Raji (cell line): ENCODE measurements around the gene TRMT13.

ENCODE experiments used
- POLR2A ChIP-seq: IDR thresholded peaks from 2 replicates; pipeline ENCODE4 v1.6.1; 2011; ENCODE audit warnings: low read depth, low read length, control low read depth; ENCODE audit not compliant: insufficient read depth

The TRMT13 gene

GRCh38 chr1:100142343-100142742 is 9.4 kb downstream of the TRMT13 start:
- TF ChIP-seq POLR2A: no peak

GRCh38 chr1:100145116-100145515 is 12.2 kb downstream of the TRMT13 start:
- TF ChIP-seq POLR2A: no peak

- TF ChIP-seq POLR2A: no peak
Observed at GRCh38 chr1:100146958-100147357, 14.0 kb downstream of the TRMT13 start.

GRCh38 chr1:100147875-100148274 is 14.9 kb downstream of the TRMT13 start:
- no peak for TF ChIP-seq POLR2A

GRCh38 chr1:100151679-100152078 is 18.7 kb downstream of the TRMT13 start:
- TF ChIP-seq POLR2A: no peak

GRCh38 chr1:100152271-100152670 is 19.3 kb downstream of the TRMT13 start:
- TF ChIP-seq POLR2A: no peak

- no peak for TF ChIP-seq POLR2A
Observed at GRCh38 chr1:100162881-100163280, 29.9 kb downstream of the TRMT13 start.

- no peak for TF ChIP-seq POLR2A
Observed at GRCh38 chr1:100164216-100164615, 31.3 kb downstream of the TRMT13 start.

GRCh38 chr1:100164702-100165101 is 31.7 kb downstream of the TRMT13 start:
- TF ChIP-seq POLR2A: no peak

- TF ChIP-seq POLR2A: no peak
Observed at GRCh38 chr1:100168051-100168450, 35.1 kb downstream of the TRMT13 start.

GRCh38 chr1:100177295-100178041 is 44.5 kb downstream of the TRMT13 start:
- TF ChIP-seq POLR2A: no peak

GRCh38 chr1:100178091-100178490 is 45.1 kb downstream of the TRMT13 start, which contains the start of gene LRRC39:
TSS of gene LRRC39 (minus strand) at chr1:100178256. CDS start at chr1:100168516, 9,740 bp downstream.
- no peak for TF ChIP-seq POLR2A

- TF ChIP-seq POLR2A: no peak
Observed at GRCh38 chr1:100183370-100183769, 50.4 kb downstream of the TRMT13 start.

- no peak for TF ChIP-seq POLR2A
Observed at GRCh38 chr1:100184536-100184935, 51.6 kb downstream of the TRMT13 start.

GRCh38 chr1:100187912-100188311 is 54.9 kb downstream of the TRMT13 start:
- no peak for TF ChIP-seq POLR2A

GRCh38 chr1:100188617-100189016 is 55.7 kb downstream of the TRMT13 start:
- no peak for TF ChIP-seq POLR2A

- TF ChIP-seq POLR2A: no peak
Observed at GRCh38 chr1:100198596-100198995, 65.6 kb downstream of the TRMT13 start.
